Heart right ventricle (tissue), 16 donors: Measurements from ENCODE around the gene NUDT16L1. TPM values are rescaled to one million over a fixed set of nuclear protein-coding genes. Genes with fewer than 3 reads are reported as not detected.

Experiments used
- ATAC-seq, 8 donors: fragments of 200-7000 bp; cut with Tn5 transposase; one replicate each; pipeline ENCODE4 v1.9.1; 2020; ENCODE audit warnings: mild to moderate bottlenecking in 8 of 8, moderate library complexity in 8 of 8, moderate number of reproducible peaks in 1 of 8
- DNase-seq, 2 donors: peaks; one replicate each; pipeline ENCODE4 v3.0.0-alpha.2; 2020
- H3K27ac ChIP-seq, 10 donors: fragments of 200-600 bp; sonication (generic) in 2 of 10; one replicate each; pipeline versions ENCODE4 v1.5.0 to v1.8.0; 2020 to 2022; ENCODE audit warnings: mild to moderate bottlenecking in 3 of 10
- H3K27me3 ChIP-seq, 7 donors: fragments of 200-600 bp; one replicate each; pipeline ENCODE4 v1.8.0; 2021 to 2022; ENCODE audit warnings: mild to moderate bottlenecking in 2 of 7
- H3K36me3 ChIP-seq, 9 donors: fragments of 200-600 bp; sonication (generic) in 1 of 9; one replicate each; pipeline versions ENCODE4 v1.5.0 to v1.8.0; 2020 to 2022; ENCODE audit warnings: mild to moderate bottlenecking in 2 of 9
- H3K4me1 ChIP-seq, 9 donors: fragments of 200-600 bp; sonication (generic) in 1 of 9; one replicate each; pipeline versions ENCODE4 v1.5.0 to v1.8.0; 2020 to 2022; ENCODE audit warnings: mild to moderate bottlenecking in 4 of 9
- H3K4me3 ChIP-seq, 10 donors: fragments of 200-600 bp; sonication (generic) in 2 of 10; one replicate each; pipeline versions ENCODE4 v1.5.0 to v1.8.0; 2020 to 2022; ENCODE audit warnings: mild to moderate bottlenecking in 7 of 10, moderate library complexity in 2 of 10
- H3K9me3 ChIP-seq, 11 donors: fragments of 200-600 bp in 10 of 11; sonication (generic) in 2 of 11; one replicate each; pipeline versions ENCODE4 v1.5.0 to v1.8.0; 2013 to 2022; ENCODE audit warnings: mild to moderate bottlenecking in 2 of 11, control low read depth in 1 of 11, moderate library complexity in 1 of 11
- CTCF ChIP-seq, 9 donors: fragments of 200-600 bp; sonication (generic) in 2 of 9; IDR thresholded peaks; one replicate each; pipeline versions ENCODE4 v1.5.0 to v1.8.0; 2021 to 2022; ENCODE audit warnings: antibody characterized with exemption in 9 of 9, mild to moderate bottlenecking in 5 of 9, moderate library complexity in 1 of 9
- WGBS, 2 donors: extraction: QIAGEN DNeasy Blood & Tissue Kit; methylation state at CpG; one replicate each; pipeline ENCODE4 v1.1.7; 2013; ENCODE audit warnings: inconsistent platforms in 1 of 2; 5-methylcytosine and 5-hydroxymethylcytosine counted together
- intact Hi-C, 10 donors: fragments of 100-400 bp; cut with DNase I; formaldehyde crosslinking; loops; one replicate each; pipeline versions ENCODE4 v1.11.1 to v1.14.2; 2022
- polyA plus RNA-seq, 2 donors: library from polyadenylated mRNA; stranded (reverse); fragments of 200-250 nt; gene quantifications; one replicate each; pipeline ENCODE4 v1.2.3, GENCODE V29; 2013
- total RNA-seq, 10 donors: library from RNA; stranded (reverse); fragmentation: NEBNext Ultra II Directional in 3 of 10; extraction: Animal tissue kit (Norgen Biotek cat#: 25700) in 3 of 10; gene quantifications; one replicate each; pipeline versions ENCODE4 v1.2.1 to v1.2.4, GENCODE V29; 2021 to 2023
- donor health status: Arrhythmogenic right ventricular cardiomyopathy.
- donor health status: ischemic (EF 13 %, LVEDD 7.1; RV severe dilation, severe dysfunction).
- donor health status: healthy with polysubstance abuse.
- donor health status: DM: no; HTN: yes; CAD: no.
- donor health status: DM: no; HTN: no; CAD: no.
- donor health status: ischemic (EF 25% LVEDD 6.9; RV normal size, moderate dysfunction).
- donor health status: ischemic (EF 25% LVEDD 5.7; RV mildly dilated, moderate dysfunction).
- donor health status: healthy.
- donor health status: DM: yes; HTN: yes; CAD: no.
- donor health status: Ischemic cardiomyopathy.
- donor health status: ischemic (EF 35%, LVEDD 5.7; RV mildly dilated, moderate dysfunction).
- donor health status: nonischemic (EF 11% LVEDD 7.7; RV severe dilation, severe dysfunction).
- donor health status: DM: yes; HTN: yes; CAD: no.
- donor health status: PGD.
- donor health status: ischemic (EF 29% LVEDD 5.4; RV normal size, mild dysfunction).
- donor health status: nonischemic (EF 23%, LVEDD 6.1; RV moderate dilation, normal function).

NUDT16L1 gene
- total and polyA plus RNA-seq, 12 donors = 25.4 to 65.7 (median 47.0) TPM

GRCh38 chr16:4664538-4665418 is 28.6 kb upstream of the NUDT16L1 start:
- peak overlapping the region in 5 of 10 donors; percentile 1 to 83 (median 37) for H3K27ac ChIP-seq
- H3K9me3 ChIP-seq = no peaks in the 10 kb centered on the region
- intact Hi-C loops = no loop called here
- peak overlapping the region in 1 of 10 donors; percentile 5 for H3K4me3 ChIP-seq
- H3K4me1 ChIP-seq = peaks cover 6 to 46% (median 21%) of the 10 kb centered on the region in 9 donors
- no peak for TF ChIP-seq CTCF (IDR thresholded peaks at IDR 0.05)
- WGBS, 2 donors = 65% methylated on average over 25 to 26 of the region's 26 CpGs
- peaks cover 0 to 77% (median 32%) of the 10 kb centered on the region in 9 donors for H3K36me3 ChIP-seq
- DNase-seq (peak in 1 of 2 donors; percentile 42), ATAC-seq (peak; percentile 21 to 61 (median 37))
- no peaks in the 10 kb centered on the region for H3K27me3 ChIP-seq

- H3K4me3 ChIP-seq = no peak overlapping the region
- DNase-seq = no peak
- H3K4me1 ChIP-seq = peaks cover 0 to 34% (median 11%) of the 10 kb centered on the region in 9 donors
- 91% methylated on average over 20 of the region's 20 CpGs for WGBS, 2 donors
- no peak for ATAC-seq
- peaks cover 0 to 91% (median 36%) of the 10 kb centered on the region in 9 donors for H3K36me3 ChIP-seq
- no peaks in the 10 kb centered on the region for H3K27me3 ChIP-seq
- no peaks in the 10 kb centered on the region for H3K9me3 ChIP-seq
- no peak for TF ChIP-seq CTCF (IDR thresholded peaks at IDR 0.05)
- intact Hi-C loops = no loop called here
- H3K27ac ChIP-seq = no peak overlapping the region
Measured at GRCh38 chr16:4666537-4667202, 26.7 kb upstream of the NUDT16L1 start.

- Histone ChIP-seq H3K27ac (no peak overlapping the region), H3K9me3 (no peaks in the 10 kb centered on the region), H3K4me3 (no peak overlapping the region), H3K4me1 (peaks cover 0 to 34% (median 11%) of the 10 kb centered on the region in 9 donors), H3K27me3 (no peaks in the 10 kb centered on the region), H3K36me3 (peaks cover 0 to 94% (median 36%) of the 10 kb centered on the region in 9 donors)
- intact Hi-C loops = no loop called here
- ATAC-seq (no peak), DNase-seq (no peak)
- TF ChIP-seq CTCF (IDR thresholded peaks at IDR 0.05) = no peak
- WGBS, 2 donors = 93 to 96% methylated on average over 20 of the region's 20 CpGs
Measured at GRCh38 chr16:4667203-4667963, 26.0 kb upstream of the NUDT16L1 start.
